Hematopoietic multipotent progenitor cell treated with erythropoietin and hydrocortisone succinate and interleukin-3 and kit ligand, for 17 days (in vitro differentiated cells): ENCODE measurements around the gene KCNMA1.

ENCODE experiments used
- DNase-seq: peaks from one replicate; pipeline ENCODE4 v3.0.0-alpha.2; 2015; ENCODE audit warnings: low spot score

KCNMA1 gene

GRCh38 chr10:77507291-77507880 lies 130.2 kb downstream of the KCNMA1 start:
- DNase-seq = no peak

- DNase-seq = no peak
Observed at GRCh38 chr10:77506517-77507200, 130.9 kb downstream of the KCNMA1 start.

- no peak for DNase-seq
Observed at GRCh38 chr10:77505431-77506334, 131.9 kb downstream of the KCNMA1 start.

- no peak for DNase-seq
Observed at GRCh38 chr10:77504873-77505257, 132.7 kb downstream of the KCNMA1 start.

GRCh38 chr10:77504196-77504872 lies 133.3 kb downstream of the KCNMA1 start:
- DNase-seq = no peak

GRCh38 chr10:77501846-77502261 lies 135.8 kb downstream of the KCNMA1 start:
- no peak for DNase-seq

GRCh38 chr10:77501152-77501845 lies 136.3 kb downstream of the KCNMA1 start:
- DNase-seq = no peak

- DNase-seq = no peak
Observed at GRCh38 chr10:77500754-77501151, 136.9 kb downstream of the KCNMA1 start.

GRCh38 chr10:77498829-77499228 lies 138.8 kb downstream of the KCNMA1 start:
- DNase-seq = no peak

- no peak for DNase-seq
Observed at GRCh38 chr10:77498210-77498609, 139.4 kb downstream of the KCNMA1 start.

- no peak for DNase-seq
Observed at GRCh38 chr10:77497748-77498147, 139.9 kb downstream of the KCNMA1 start.

GRCh38 chr10:77496941-77497420 lies 140.6 kb downstream of the KCNMA1 start:
- DNase-seq = no peak

- DNase-seq = no peak
Observed at GRCh38 chr10:77494756-77495541, 142.7 kb downstream of the KCNMA1 start.

- DNase-seq = no peak
Observed at GRCh38 chr10:77494327-77494726, 143.3 kb downstream of the KCNMA1 start.

GRCh38 chr10:77493851-77494261 lies 143.8 kb downstream of the KCNMA1 start:
- DNase-seq = no peak

- DNase-seq = no peak
Observed at GRCh38 chr10:77493239-77493806, 144.3 kb downstream of the KCNMA1 start.

GRCh38 chr10:77492368-77492994 lies 145.1 kb downstream of the KCNMA1 start:
- DNase-seq = no peak

- DNase-seq = no peak
Observed at GRCh38 chr10:77490534-77491314, 146.9 kb downstream of the KCNMA1 start.

GRCh38 chr10:77486517-77486916 lies 151.1 kb downstream of the KCNMA1 start:
- no peak for DNase-seq
